Stimulated activated CD8-positive, alpha-beta memory T cell treated with anti-CD3 and anti-CD28 coated beads, Interleukin-7, amount 100 ng/mL, for 24 hours (primary cell): ENCODE results near the gene TAS2R19.
"Not testable (repeated sequence)": the region's sequence is repeated elsewhere in the genome, so short reads cannot be mapped to it uniquely, and the experiment has no call there.

Source experiments
- DNase-seq: peaks from one replicate; pipeline ENCODE4 v3.0.0-alpha.2; 2020; ENCODE audit warnings: low read depth

The TAS2R19 gene

GRCh38 chr12:11022520-11022919 is at the start of gene TAS2R19:
Gene TAS2R19, minus strand, starts transcription at chr12:11022620. Its CDS starts 49 bp downstream, at chr12:11022571.
- no peak for DNase-seq

- no peak for DNase-seq
Observed at GRCh38 chr12:11071414-11071813, 49.0 kb upstream of the TAS2R19 start.

- DNase-seq: no peak
Observed at GRCh38 chr12:11070999-11071398, 48.6 kb upstream of the TAS2R19 start.

- no peak for DNase-seq
Observed at GRCh38 chr12:11069854-11070365, 47.5 kb upstream of the TAS2R19 start.

GRCh38 chr12:11067514-11067913 is 45.1 kb upstream of the TAS2R19 start:
- no peak for DNase-seq

- DNase-seq: not testable (repeated sequence)
Observed at GRCh38 chr12:11062194-11062593, 39.8 kb upstream of the TAS2R19 start, which contains the start of gene TAS2R46. Gene TAS2R46, minus strand, starts transcription at chr12:11062294. Its CDS starts 0 bp downstream, at chr12:11062294.

- DNase-seq: no peak
Observed at GRCh38 chr12:11059784-11060183, 37.4 kb upstream of the TAS2R19 start.

- DNase-seq: no peak
Observed at GRCh38 chr12:11059041-11059440, 36.6 kb upstream of the TAS2R19 start.

- DNase-seq: no peak
Observed at GRCh38 chr12:11055306-11055705, 32.9 kb upstream of the TAS2R19 start.

GRCh38 chr12:11049806-11050531 is 27.5 kb upstream of the TAS2R19 start:
- not testable (repeated sequence) for DNase-seq

GRCh38 chr12:11041366-11041765 is 18.9 kb upstream of the TAS2R19 start:
- DNase-seq: not testable (repeated sequence)

GRCh38 chr12:11040162-11040561 is 17.7 kb upstream of the TAS2R19 start:
- no peak for DNase-seq

- no peak for DNase-seq
Observed at GRCh38 chr12:11039171-11039570, 16.8 kb upstream of the TAS2R19 start.

GRCh38 chr12:11033959-11034358 is 11.5 kb upstream of the TAS2R19 start:
- not testable (repeated sequence) for DNase-seq

- DNase-seq: no peak
Observed at GRCh38 chr12:11031307-11031706, 8.9 kb upstream of the TAS2R19 start, which contains the start of gene TAS2R31. Gene TAS2R31, minus strand, starts transcription at chr12:11031407. Its CDS starts 72 bp downstream, at chr12:11031335.

- DNase-seq: no peak
Observed at GRCh38 chr12:11026118-11026517, 3.7 kb upstream of the TAS2R19 start.

GRCh38 chr12:11023387-11023786 is 967 bp upstream of the TAS2R19 start:
- no peak for DNase-seq

GRCh38 chr12:11016937-11017336 is 5.5 kb downstream of the TAS2R19 start:
- DNase-seq: no peak

- no peak for DNase-seq
Observed at GRCh38 chr12:11015775-11016430, 6.5 kb downstream of the TAS2R19 start.

GRCh38 chr12:11014234-11014633 is 8.2 kb downstream of the TAS2R19 start:
- DNase-seq: no peak

GRCh38 chr12:11007608-11008007 is 14.8 kb downstream of the TAS2R19 start:
- no peak for DNase-seq

- no peak for DNase-seq
Observed at GRCh38 chr12:10998204-10998603, 24.2 kb downstream of the TAS2R19 start, which contains the start of gene TAS2R20. Gene TAS2R20, minus strand, starts transcription at chr12:10998304. Its CDS starts 429 bp downstream, at chr12:10997875.

GRCh38 chr12:10994307-10994706 is 28.1 kb downstream of the TAS2R19 start:
- no peak for DNase-seq
